SHP77 (cell line): ENCODE results near the gene ZNF548.
"Not testable (repeated sequence)": the region's sequence is repeated elsewhere in the genome, so short reads cannot be mapped to it uniquely, and the experiment has no call there.

Experiments used
- DNase-seq, 2 experiments: peaks; one replicate each; lab custom pipeline; 2025; lab: John Stamatoyannopoulos, UW

The ZNF548 gene

DNA sequence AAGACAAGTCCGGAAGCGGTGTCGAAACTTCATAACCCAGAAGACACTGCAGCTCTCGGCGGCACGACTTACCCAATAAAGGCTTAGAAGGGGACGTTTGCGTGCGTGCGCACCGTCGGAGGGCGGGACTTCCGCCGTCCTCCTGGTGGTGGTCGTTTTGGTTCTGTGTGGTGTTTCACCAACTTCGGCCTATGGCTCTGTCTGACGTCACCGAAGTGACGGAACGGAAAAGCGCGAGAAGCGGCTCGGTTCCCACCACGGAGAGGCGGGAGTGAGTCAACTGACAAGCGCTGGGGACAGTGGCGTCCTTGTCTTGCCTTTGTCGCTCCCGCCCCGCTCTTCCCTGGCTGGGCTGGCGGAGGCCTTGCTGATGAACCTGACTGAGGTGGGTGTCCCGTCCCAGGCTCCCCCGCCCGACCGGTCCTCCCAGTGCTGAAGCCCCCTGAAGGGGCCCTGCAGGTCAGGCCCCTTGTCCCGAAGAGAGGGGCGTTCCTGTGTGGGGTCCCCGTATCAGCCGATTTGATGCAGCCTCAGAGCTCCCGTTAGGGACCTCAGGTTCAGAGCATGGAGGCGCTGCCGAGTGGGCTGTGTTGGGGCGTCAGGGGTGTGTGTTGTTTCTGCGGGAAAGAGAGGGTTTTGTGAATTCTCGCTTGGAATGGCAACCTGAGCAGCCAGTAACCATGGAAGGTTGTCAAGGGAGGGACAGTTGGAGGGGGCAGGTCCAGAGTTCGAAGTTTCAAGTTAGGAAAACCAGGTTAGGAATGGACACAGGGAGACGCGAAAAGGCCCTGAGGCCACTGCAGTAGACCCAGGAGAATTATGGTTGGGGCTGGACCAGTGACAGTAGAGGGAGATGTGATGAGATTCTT, at the start of gene ZNF548:
ZNF548 (plus strand) TSS at position 125 of the 869 bp plus-strand sequence; CDS start at position 371, 246 bp downstream.
- DNase-seq = peak; percentile 97 to 98

GRCh38 chr19:57342582-57342981, 47.1 kb upstream of the ZNF548 start:
- no peak for DNase-seq

- DNase-seq = no peak
Measured at GRCh38 chr19:57348136-57348535, 41.5 kb upstream of the ZNF548 start.

GRCh38 chr19:57350877-57351805, 38.5 kb upstream of the ZNF548 start, which contains the start of gene ZNF304:
ZNF304 (plus strand) TSS chr19:57351271; CDS start chr19:57351665, 394 bp downstream.
- peak; percentile 91 to 93 for DNase-seq

- DNase-seq = no peak
Measured at GRCh38 chr19:57351867-57352266, 37.8 kb upstream of the ZNF548 start.

DNA sequence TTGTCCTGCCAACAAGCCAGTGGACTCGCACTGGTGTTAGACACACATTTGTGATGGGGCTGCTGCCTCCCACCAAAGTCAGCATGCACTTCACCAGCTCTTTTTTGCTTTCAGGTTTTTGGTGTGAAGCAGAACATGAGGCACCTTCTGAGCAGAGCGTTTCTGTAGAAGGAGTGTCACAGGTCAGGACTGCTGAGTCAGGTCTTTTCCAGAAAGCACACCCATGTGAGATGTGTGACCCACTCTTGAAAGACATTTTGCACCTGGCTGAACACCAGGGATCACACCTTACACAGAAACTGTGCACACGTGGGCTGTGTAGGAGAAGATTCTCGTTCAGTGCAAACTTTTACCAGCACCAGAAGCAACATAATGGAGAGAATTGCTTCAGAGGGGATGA, 33.7 kb upstream of the ZNF548 start:
- DNase-seq = no peak

GRCh38 chr19:57357406-57357805, 32.2 kb upstream of the ZNF548 start:
- no peak for DNase-seq

DNA sequence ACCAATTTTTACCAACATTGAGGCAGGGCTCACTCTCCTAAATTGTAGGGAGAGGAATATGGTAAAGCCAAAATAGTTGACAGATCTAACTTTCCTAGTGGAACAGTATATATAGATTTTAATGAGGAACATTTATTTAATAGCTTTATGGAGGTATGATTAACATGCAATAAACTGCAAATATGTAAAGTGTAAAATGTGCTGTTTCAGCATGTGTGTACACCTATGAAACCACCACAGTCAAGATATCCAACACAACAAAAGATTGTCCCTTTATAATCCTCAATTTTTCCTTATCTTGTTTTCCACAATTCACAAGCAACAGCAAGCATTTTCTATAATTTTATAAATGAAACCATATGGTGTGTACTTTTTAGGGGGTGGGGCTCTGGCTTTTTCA, 30.4 kb upstream of the ZNF548 start:
- no peak for DNase-seq

DNA sequence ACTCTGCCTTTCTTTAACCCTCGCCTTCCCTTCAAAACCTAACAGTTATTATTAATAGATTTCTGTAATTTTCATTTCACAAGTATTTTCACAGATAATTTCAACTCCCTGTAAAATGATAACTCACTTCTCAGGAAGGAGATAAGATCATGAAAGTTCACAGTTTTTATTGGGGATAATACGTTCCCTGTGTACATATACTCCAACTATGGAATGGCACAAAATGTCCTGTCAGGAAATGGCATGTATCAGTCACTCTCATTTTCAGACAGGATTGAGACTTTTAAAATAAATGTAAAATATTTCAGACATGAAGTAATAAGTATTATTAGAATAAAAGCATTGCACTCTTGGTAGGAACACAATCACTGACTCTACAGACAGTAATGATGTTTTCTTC, 27.2 kb upstream of the ZNF548 start:
- DNase-seq = no peak

DNA sequence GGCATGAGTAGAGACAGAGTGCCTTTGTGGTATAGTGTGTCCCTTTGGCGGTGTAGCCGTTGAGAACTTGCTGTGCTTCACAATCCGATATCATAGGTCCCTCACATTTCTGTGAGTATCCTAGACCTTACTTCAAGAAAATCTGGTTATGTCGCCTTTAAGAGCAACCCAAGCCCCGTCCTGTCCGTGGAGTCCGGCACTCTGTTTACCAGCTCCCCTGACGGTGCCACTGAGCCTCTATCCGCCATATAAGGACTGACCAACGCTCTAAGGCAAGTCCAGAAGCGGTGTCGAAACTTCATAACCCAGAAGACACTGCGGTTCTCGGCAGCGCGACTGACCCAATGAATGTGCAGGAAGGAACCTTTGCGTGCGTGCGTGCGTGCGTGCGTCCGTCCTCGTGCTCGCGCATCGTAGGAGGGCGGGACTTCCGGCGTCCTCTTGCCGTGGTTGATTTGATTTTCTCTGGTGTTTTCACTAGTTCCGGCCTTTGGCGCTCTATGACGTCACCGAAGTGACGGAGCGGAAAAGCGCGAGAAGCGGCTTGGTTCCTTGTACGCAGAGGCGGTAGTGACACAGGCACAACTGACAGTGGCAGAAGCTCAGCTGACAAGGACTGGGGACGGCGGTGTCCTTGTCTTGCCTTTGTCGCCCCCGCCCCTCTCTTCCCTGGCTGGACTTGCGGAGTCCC, 26.5 kb upstream of the ZNF548 start, which contains the start of the genes TRAPPC2B and ZNF547:
TRAPPC2B (plus strand) TSS at position 555 of the 691 bp plus-strand sequence. CDS start 1,283 bp downstream, outside the sequence.
ZNF547 (plus strand) TSS at position 555 of the 691 bp plus-strand sequence. CDS start 5,005 bp downstream, outside the sequence.
- peak; percentile 97 to 99 for DNase-seq

- peak in 1 of 2 experiments; percentile 0 for DNase-seq
Measured at GRCh38 chr19:57363688-57364181, 25.9 kb upstream of the ZNF548 start.

DNA sequence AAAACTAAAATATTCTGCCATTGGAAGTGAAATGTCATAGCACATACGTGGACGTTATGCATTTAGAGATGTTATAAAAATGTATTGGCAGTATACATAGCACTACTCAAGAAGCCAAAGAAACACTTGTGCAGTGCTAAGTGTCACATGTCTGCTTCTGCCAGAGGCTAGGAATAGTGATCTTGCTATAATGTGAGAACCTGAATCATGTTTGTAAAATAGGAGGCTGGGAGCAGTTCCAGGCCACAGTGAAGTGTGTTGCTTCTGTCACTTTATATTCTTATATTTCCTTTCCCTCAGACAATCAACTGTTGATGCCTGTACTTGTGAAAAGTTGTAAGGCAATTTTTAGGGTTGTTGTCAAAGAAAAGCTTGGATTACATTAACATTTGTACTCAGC, 22.9 kb upstream of the ZNF548 start:
- DNase-seq = no peak

DNA sequence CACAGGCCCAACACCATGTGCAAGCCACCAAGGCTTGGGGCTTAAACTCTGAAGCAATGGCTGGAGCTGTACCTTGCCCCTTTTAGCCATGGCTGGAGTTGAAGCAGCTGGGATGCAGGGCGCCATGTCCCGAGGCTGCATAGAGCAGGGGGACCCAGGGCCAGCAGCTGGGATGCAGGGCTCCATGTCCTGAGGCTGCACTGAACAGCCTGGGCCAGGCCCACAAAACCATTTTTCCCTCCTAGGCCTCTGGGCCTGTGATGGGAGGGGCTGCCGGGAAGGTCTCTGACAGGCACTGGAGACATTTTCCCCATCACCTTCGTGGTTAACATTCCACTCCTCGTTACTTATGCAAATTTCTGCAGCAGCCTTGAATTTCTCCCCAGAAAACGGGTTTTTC, 15.5 kb upstream of the ZNF548 start:
- no peak for DNase-seq

GRCh38 chr19:57374647-57375046, 15.0 kb upstream of the ZNF548 start:
- not testable (repeated sequence) for DNase-seq

DNA sequence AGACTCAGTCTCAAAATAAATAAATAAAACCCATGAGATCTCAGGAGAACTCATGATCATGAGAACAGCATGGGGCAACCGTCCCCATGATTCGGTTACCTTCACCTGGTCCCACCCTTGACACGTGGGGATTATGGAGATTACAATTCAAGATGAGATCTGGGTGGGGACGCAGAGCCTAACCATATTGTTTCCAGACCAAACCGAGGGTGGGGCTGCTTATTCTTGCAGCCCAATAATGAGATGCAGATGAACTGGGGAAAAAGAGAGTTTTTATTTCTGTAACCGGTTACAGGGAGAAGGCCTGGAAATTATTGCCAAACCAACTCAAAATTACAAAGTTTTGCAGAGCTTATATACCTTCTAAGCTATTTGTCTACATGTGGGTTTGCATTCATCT, 13.5 kb upstream of the ZNF548 start:
- DNase-seq = no peak

- DNase-seq = no peak
Measured at GRCh38 chr19:57377498-57378146, 12.0 kb upstream of the ZNF548 start.

DNA sequence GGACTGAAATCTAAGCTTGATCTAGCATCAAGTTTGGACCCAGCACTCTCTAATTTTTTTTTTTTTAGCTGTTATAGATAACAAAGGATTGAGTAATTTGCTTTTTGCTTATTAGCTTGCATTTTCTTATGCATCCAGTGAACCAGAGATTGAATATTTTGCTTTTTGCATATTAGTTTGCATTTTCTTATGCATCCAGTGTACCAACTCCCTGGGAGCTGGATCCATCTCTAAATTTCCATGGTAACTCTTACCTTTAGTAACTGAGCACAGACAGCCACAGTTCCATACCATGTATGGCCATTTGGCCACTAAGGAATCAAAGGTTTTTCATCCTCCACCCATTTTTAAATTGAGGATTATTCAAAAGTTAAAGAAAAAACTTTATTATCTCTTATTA, 8.7 kb upstream of the ZNF548 start:
- no peak for DNase-seq

- no peak for DNase-seq
Measured at GRCh38 chr19:57382806-57383488, 6.7 kb upstream of the ZNF548 start.

DNA sequence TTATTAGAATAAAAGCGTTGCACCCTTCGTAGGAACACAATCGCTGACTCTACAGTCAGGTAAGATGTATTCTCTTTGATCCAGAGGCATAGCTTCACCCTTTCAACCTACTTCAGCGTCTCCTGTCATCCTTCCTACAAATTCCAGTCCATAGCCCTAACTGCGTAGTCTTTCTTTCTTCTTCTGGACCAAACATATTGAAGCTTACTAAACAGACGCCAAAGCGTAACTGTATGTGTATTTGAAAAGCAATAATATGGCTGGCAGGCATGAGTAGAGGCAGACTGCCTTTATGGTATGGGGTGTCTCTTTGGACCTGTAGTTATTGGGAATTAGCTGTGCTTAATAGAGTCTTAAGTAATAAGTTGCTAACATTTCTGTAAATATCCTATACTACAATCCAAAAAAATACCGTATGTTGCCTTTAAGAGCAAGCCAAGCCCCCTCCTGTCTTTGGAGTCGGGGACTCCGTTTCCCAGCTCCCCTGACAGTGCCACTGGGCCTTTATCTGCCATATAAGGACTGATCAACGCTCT, 392 bp upstream of the ZNF548 start:
- no peak for DNase-seq

GRCh38 chr19:57395710-57396109, 6.1 kb downstream of the ZNF548 start:
- no peak for DNase-seq
